A549 (cell line): ENCODE measurements around the gene MARCHF4. TPM values are rescaled to one million over a fixed set of nuclear protein-coding genes. Genes with fewer than 3 reads are reported as not detected.

Source experiments
- ATAC-seq, 2 experiments: fragments of 200-7000 bp in 1 of 2; fragments of >200 bp in 1 of 2; cut with Nextera tagmentation in 1 of 2; cut with Tn5 transposase in 1 of 2; 3 replicates each; pipeline versions ENCODE4 v1.8.0 to v1.9.1; 2018 to 2020; ENCODE audit warnings: mild to moderate bottlenecking in 1 of 2, moderate library complexity in 1 of 2
- CTCF ChIA-PET: fragments of 300-600 bp; sonication (Branson Sonifier 250); formaldehyde crosslinking; extraction: SDS; loops from one replicate; lab custom pipeline; 2021; ENCODE audit warnings: antibody characterized with exemption, inconsistent platforms; lab: Yijun Ruan, JAX
- POLR2A ChIA-PET: fragments of 350-600 bp; formaldehyde crosslinking; extraction: SDS; loops from one replicate; lab custom pipeline; 2021; ENCODE audit warnings: antibody characterized with exemption, inconsistent platforms; lab: Yijun Ruan, JAX
- DNase-seq, 2 experiments: peaks; one replicate each; pipeline versions ENCODE4 v3.0.0 to v3.0.0-alpha.2; 2011 to 2016; ENCODE audit warnings: low read depth in 1 of 2, low spot score in 1 of 2
- FAIRE-seq: peaks from 2 replicates; lab custom pipeline; 2011; peaks lifted over from hg19 to GRCh38; lab: Jason Lieb, UNC
- H3K27ac ChIP-seq, 2 experiments: fragments of >200 bp; sonication (Bioruptor Twin); formaldehyde crosslinking; 3 replicates each; pipeline ENCODE4 v1.5.1; 2016 to 2017
- H3K4me1 ChIP-seq: fragments of >200 bp; sonication (Bioruptor Twin); formaldehyde crosslinking; 3 replicates; pipeline ENCODE4 v1.6.1; 2016
- H3K4me2 ChIP-seq: fragments of >200 bp; sonication (Bioruptor Twin); formaldehyde crosslinking; 3 replicates; pipeline ENCODE4 v1.6.1; 2016
- H3K4me3 ChIP-seq: fragments of >200 bp; sonication (Bioruptor Twin); formaldehyde crosslinking; 3 replicates; pipeline ENCODE4 v1.5.1; 2016
- H3K9me3 ChIP-seq: fragments of >200 bp; sonication (Bioruptor Twin); formaldehyde crosslinking; 3 replicates; pipeline ENCODE4 v1.6.1; 2016
- ATOH8 ChIP-seq: fragments of 250-450 bp; sonication (Bioruptor Pico); IDR thresholded peaks from 2 replicates; pipeline ENCODE4 v1.5.0; 2020; ENCODE audit warnings: low read depth, mild to moderate bottlenecking, moderate library complexity
- BHLHE40 ChIP-seq: IDR thresholded peaks from 2 replicates; pipeline ENCODE4 v1.6.1; 2012; ENCODE audit warnings: low read depth, low read length, inconsistent platforms
- CBX2 ChIP-seq: fragments of 200-600 bp; sonication (generic); IDR thresholded peaks from 2 replicates; pipeline ENCODE4 v1.6.1; 2016; ENCODE audit warnings: low read depth, mild to moderate bottlenecking, borderline replicate concordance
- CHD4 ChIP-seq: fragments of 200-600 bp; sonication (generic); IDR thresholded peaks from 2 replicates; pipeline ENCODE4 v1.6.1; 2016; ENCODE audit warnings: antibody characterized with exemption, mild to moderate bottlenecking, borderline replicate concordance
- CTCF ChIP-seq: fragments of >200 bp; sonication (Bioruptor Twin); formaldehyde crosslinking; IDR thresholded peaks from 3 replicates; pipeline ENCODE4 v1.5.1; 2016
- ELK1 ChIP-seq: fragments of 150-350 bp; IDR thresholded peaks from 2 replicates; pipeline ENCODE4 v1.6.1; 2014; ENCODE audit warnings: low read depth, mild to moderate bottlenecking, low read length
- EP300 ChIP-seq, 2 experiments: fragments of >200 bp; sonication (Bioruptor Twin); formaldehyde crosslinking; IDR thresholded peaks; 2 replicates in 1 of 2; 3 replicates in 1 of 2; pipeline ENCODE4 v1.6.1; 2016 to 2017
- ESRRA ChIP-seq: fragments of 150-350 bp; IDR thresholded peaks from 2 replicates; pipeline ENCODE4 v1.6.1; 2014; ENCODE audit warnings: mild to moderate bottlenecking, low read length, borderline replicate concordance
- FOSB ChIP-seq: fragments of 250-450 bp; sonication (Bioruptor Pico); IDR thresholded peaks from 2 replicates; pipeline ENCODE4 v1.5.0; 2020; ENCODE audit warnings: mild to moderate bottlenecking, moderate library complexity
- GATA3 ChIP-seq: IDR thresholded peaks from 2 replicates; pipeline ENCODE4 v1.6.1; 2012; ENCODE audit warnings: borderline replicate concordance
- HDAC2 ChIP-seq: fragments of 200-600 bp; sonication (generic); IDR thresholded peaks from 2 replicates; pipeline ENCODE4 v1.6.1; 2016
- HOXB5 ChIP-seq: fragments of 250-450 bp; sonication (Bioruptor Pico); IDR thresholded peaks from 2 replicates; pipeline ENCODE4 v1.5.0; 2020; ENCODE audit warnings: mild to moderate bottlenecking, moderate library complexity
- MYC ChIP-seq: IDR thresholded peaks from 2 replicates; pipeline ENCODE4 v1.6.1; 2012; ENCODE audit warnings: mild to moderate bottlenecking, inconsistent platforms, low read length, improper control_type of control experiment, borderline replicate concordance
- PHF8 ChIP-seq: fragments of 200-600 bp; sonication (generic); IDR thresholded peaks from 2 replicates; pipeline ENCODE4 v1.6.1; 2016; ENCODE audit warnings: low read depth, mild to moderate bottlenecking, antibody characterized with exemption, moderate library complexity, borderline replicate concordance
- RAD21 ChIP-seq, 2 experiments: fragments of >200 bp in 1 of 2; sonication (Bioruptor Twin) in 1 of 2; formaldehyde crosslinking in 1 of 2; IDR thresholded peaks in 1 of 2; conservative IDR thresholded peaks in 1 of 2; 2 replicates in 1 of 2; 3 replicates in 1 of 2; pipeline ENCODE4 v1.6.1; 2012 to 2018; ENCODE audit warnings: inconsistent platforms in 1 of 2
- REST ChIP-seq: fragments of 200-600 bp; sonication (generic); IDR thresholded peaks from 2 replicates; pipeline ENCODE4 v1.6.1; 2016; ENCODE audit warnings: antibody characterized with exemption, mild to moderate bottlenecking, moderate library complexity
- WGBS: methylation state at CpG from one replicate; pipeline ENCODE4 v1.1.6; 2017; ENCODE audit errors: missing lambda C conversion rate; 5-methylcytosine and 5-hydroxymethylcytosine counted together
- polyA plus RNA-seq, 4 experiments: library from polyadenylated mRNA; depleted of rRNA in 3 of 4; stranded (reverse); fragments of >200 nt; fragmentation: RNase III in 1 of 4; extraction: RNeasy Plus Mini Kit Qiagen cat#74134 plus additional on column Dnase treatment in 1 of 4; gene quantifications; 2 replicates in 3 of 4; 3 replicates in 1 of 4; pipeline ENCODE4 v1.2.3, GENCODE V29; 2011 to 2017

Gene MARCHF4
- polyA plus RNA-seq, 2 of the 4 experiments (the other 2 are of a cell fraction) = 1.7 to 9.1 TPM

- CTCF ChIA-PET = interaction anchor here (0.9 kb wide), 1 partner anchor 9 kb away, joined by 4 read pairs; the partner anchor contains the start of gene SMARCAL1
- no peaks in the 10 kb centered on the region for H3K9me3 ChIP-seq
- WGBS = 87% methylated on average over 9 of the region's 9 CpGs
- ATAC-seq (no peak), DNase-seq (no peak)
- no peak overlapping the region for H3K4me3 ChIP-seq
- POLR2A ChIA-PET = no interaction called here
- H3K27ac ChIP-seq = no peak overlapping the region
- no peaks in the 10 kb centered on the region for H3K4me1 ChIP-seq
- TF ChIP-seq ESRRA = no peak
- TF ChIP-seq, all 56 proteins: peak for 0
- no peak overlapping the region for H3K4me2 ChIP-seq
- no peak for FAIRE-seq
Observed at GRCh38 chr2:216420367-216421101, 48.3 kb upstream of the MARCHF4 start.

GRCh38 chr2:216418981-216419380 lies 46.7 kb upstream of the MARCHF4 start:
- no peaks in the 10 kb centered on the region for H3K9me3 ChIP-seq
- H3K27ac ChIP-seq = no peak overlapping the region
- CTCF ChIA-PET = no interaction called here
- no peak for DNase-seq
- no peak for FAIRE-seq
- no peak overlapping the region for H3K4me2 ChIP-seq
- 89% methylated on average over 1 of the region's 1 CpG for WGBS
- no peak overlapping the region for H3K4me3 ChIP-seq
- ATAC-seq = no peak
- no peaks in the 10 kb centered on the region for H3K4me1 ChIP-seq
- POLR2A ChIA-PET = no interaction called here
- no peak for TF ChIP-seq CTCF
- no peak for TF ChIP-seq MYC
- TF ChIP-seq BHLHE40 = no peak
- TF ChIP-seq CHD4 = no peak
- no peak for TF ChIP-seq GATA3
- TF ChIP-seq, all 56 proteins: peak for 0

- Histone ChIP-seq H3K4me2 (no peak overlapping the region), H3K4me1 (peaks cover 6% of the 10 kb centered on the region; the same call in 2 of the 3 replicates), H3K27ac (no peak overlapping the region), H3K9me3 (no peaks in the 10 kb centered on the region), H3K4me3 (no peak overlapping the region)
- ChIA-PET POLR2A (no interaction called here), CTCF (interaction anchor here (0.6 to 4.1 kb wide), 3 partner anchors 8 to 273 kb away, joined by 3 to 31 read pairs (median 4); no protein-coding TSS in a partner anchor)
- TF ChIP-seq PHF8 (no peak), ATOH8 (CRISPR knock-in tag) (no peak), HOXB5 (CRISPR knock-in tag) (no peak), EP300 (IDR thresholded peaks at IDR 0.05) (no peak)
- 85% methylated on average over 6 of the region's 6 CpGs for WGBS
- no peak for ATAC-seq
- no peak for DNase-seq
- FAIRE-seq = no peak
Observed at GRCh38 chr2:216416571-216417307, 44.5 kb upstream of the MARCHF4 start.

- H3K4me3 ChIP-seq = no peak overlapping the region
- peaks cover 9% of the 10 kb centered on the region; the same call in 2 of the 3 replicates for H3K4me1 ChIP-seq
- TF ChIP-seq HDAC2 (no peak), CBX2 (no peak), REST (no peak), ELK1 (no peak), FOSB (CRISPR knock-in tag) (no peak), RAD21 (conservative IDR thresholded peaks at IDR 0.05 in 1 of 2, IDR thresholded peaks at IDR 0.05 in 1 of 2) (no peak)
- WGBS = 95% methylated on average over 3 of the region's 3 CpGs
- ChIA-PET POLR2A (interaction anchor here (0.6 to 0.7 kb wide), 2 partner anchors 9 to 83 kb away, joined by 3 to 6 read pairs; partner anchors contain the start of gene RPL37A), CTCF (interaction anchor here (1.2 to 4.1 kb wide), 3 partner anchors 10 to 87 kb away, joined by 4 to 31 read pairs (median 5); no protein-coding TSS in a partner anchor)
- H3K27ac ChIP-seq = no peak overlapping the region
- H3K4me2 ChIP-seq = no peak overlapping the region
- H3K9me3 ChIP-seq = no peaks in the 10 kb centered on the region
- DNase-seq (no peak), ATAC-seq (no peak), FAIRE-seq (no peak)
Observed at GRCh38 chr2:216415541-216415940, 43.3 kb upstream of the MARCHF4 start.
